ENCODE results near the gene GLB1L3.

Gene GLB1L3

DNA sequence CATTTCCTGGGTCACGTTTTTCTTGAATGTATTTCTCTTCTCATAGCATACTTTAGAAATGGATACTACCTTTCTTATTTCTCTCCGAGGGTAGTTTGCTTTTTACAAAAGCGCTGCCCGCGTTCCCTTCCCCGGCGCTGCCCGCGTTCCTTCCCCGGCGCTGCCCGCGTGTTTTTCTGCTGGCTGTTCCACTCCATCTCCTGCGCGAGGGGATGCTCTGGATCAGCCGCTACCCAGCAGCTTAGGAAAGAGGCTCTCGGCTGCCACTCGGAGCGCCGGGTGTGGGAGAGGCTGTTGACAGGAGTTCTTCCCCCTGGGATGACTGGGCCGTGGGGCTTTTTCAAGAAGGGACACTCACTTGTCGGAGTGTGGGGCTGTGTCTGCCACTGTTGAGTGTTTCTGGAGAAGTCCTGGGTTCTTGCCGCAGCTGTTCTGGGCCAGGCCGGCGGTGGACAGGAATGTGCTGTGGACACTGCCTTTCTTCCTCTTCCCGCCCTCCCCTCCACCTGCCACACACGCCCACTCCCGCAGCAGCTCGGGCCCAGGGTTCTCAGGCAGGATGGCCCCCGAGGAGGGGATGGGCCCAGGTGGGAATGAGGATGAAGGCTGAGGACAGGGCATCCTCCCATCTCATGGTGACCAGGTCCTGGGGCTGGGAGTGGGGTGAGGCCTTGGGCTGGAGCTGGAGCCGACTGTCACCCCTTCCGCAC is 86.2 kb downstream of the GLB1L3 start:
- no peak for DNase-seq (ENCODE audit: low read depth in 2 of 2)

DNA sequence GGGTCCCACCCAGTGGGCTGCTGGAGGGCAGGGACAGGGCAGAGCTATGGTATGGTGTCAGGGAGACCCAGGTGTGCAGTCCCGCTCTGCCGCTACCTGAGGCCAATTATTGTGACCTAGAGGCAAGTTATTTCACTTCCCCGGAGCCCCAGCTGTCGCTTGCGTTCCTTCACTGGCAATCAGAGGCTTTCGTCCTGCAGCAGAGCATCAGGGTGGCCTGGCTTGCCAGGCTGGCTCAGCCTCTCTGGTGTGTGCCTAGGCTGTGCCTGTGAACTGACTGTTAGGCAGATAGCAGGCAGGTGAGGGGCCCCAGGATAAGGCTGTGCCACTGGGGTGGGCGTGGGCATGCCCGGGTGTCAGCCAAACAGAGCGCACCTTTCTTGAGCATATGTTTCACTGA is 87.0 kb downstream of the GLB1L3 start:
- no peak for DNase-seq (ENCODE audit: low read depth in 2 of 2)

DNA sequence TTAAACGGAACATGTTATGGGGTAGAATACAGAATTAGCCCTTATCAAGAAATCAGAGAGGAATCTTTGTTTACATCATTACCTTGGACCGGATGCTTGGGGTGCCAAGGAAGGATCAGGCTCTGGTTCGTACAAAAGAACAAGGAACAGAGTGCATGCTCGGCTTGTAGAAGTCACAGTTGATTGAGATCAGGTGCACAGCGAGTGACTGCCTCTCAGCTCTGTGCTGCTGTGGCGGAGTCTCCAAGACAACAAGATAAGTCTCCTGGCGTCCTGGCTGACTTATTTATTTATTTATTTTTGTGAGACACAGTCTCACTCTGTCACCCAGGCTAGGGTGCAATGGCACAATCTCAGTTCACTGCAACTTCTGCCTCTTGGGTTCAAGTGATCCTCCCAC is 87.4 kb downstream of the GLB1L3 start:
- no peak for DNase-seq (ENCODE audit: low read depth in 2 of 2)

DNA sequence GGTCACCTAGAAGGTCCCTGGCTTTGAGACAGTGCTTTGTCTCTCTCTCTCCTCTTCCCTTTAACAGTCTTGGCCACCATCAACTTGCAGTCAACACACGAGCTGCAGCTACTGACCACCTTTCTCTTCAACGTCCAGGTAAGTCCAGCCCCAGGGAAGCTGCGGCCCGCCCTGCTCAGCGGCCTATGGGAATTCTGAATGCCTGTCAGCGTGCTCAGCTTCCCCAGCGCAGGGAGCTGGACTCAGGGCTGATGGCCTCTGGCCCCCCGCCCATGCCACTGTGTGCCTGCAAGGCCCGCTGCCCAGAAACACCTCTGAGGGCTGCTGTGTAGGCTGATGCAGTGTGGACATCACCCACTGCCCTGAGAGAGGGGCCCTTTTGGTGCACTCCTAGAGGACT is 88.1 kb downstream of the GLB1L3 start:
- no peak for DNase-seq (ENCODE audit: low read depth in 2 of 2)

DNA sequence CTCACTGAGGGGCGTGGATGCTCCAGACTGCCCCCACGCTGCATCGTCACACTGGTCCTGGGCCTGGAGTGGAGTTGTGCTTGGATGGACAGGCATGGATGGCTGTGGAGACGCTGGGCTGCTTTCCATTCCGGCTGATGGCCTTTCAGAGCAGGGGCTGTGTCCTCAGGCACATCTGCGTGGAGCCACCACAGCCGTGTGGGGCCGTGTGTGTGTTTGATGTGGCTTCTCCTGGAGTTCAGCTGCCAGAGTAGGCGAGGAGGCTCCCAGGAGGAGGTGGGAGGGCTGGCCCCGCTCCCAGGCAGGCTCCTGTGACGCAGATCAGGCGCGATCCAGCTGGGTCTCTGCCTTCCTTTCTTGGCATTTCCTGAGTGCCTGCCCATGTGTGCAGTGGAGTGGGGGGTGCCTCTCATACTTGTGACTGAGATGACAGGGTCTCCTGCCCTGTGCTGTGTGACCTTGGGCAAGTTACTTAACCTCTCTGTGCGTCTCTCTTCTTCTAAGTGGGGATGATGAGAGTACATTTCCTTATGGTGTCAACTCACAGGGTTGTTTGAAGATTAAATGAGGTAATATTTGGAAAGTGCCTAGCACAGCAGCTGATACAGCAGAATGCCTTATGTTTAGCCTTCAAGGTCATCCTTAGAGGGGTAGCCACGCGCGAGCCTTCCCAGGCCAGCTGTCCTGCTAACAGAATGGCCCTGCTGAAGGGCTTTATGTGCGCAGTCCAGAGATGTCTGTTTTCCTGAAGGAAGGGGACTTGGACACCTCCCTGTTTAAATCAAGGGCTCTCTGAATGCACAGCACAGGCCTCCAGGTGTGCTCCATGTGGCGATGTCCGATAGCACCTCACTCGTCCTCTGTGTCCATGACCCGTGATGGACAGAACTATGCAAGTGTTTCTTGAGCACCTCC is 89.1 kb downstream of the GLB1L3 start:
- no peak for DNase-seq (ENCODE audit: low read depth in 2 of 2)

DNA sequence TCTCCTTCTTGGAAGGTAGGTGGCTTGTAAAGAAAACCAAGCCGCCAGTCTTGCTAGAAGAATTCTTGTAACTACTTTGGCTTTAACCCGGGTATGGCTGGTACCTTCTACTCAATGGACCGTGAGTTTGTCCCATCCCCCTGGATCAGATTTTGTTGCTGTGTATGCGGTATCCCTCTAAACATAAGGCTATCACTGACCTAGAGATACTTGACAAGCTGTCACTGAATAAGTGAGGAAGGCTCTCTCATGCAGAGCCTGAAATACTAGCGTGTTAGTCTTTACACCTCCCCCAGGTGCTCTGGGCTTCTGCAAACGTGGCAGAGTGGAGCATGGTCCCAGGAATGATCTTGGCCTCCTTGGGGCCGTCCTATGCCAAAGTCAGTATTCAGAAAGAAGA is 90.1 kb downstream of the GLB1L3 start:
- DNase-seq (ENCODE audit: low read depth in 2 of 2): no peak

DNA sequence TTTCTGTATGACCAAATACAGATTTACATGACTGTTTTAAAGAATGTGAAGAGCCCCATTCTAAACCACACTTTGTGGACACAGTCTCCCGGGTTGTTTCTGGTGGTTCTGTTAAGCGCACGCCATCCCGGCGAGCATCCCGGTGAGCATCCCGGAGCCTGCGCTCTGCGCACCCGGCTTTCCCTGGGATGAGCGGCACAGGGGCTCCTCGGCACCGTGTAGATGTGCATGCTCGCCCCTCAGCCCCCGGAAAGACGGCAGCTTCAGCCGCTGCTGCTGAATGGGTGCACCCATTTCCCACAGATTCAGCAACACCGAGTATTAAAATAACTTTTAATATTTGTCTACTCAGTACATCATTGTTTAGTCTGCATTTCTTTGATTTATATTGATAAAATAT is 91.6 kb downstream of the GLB1L3 start:
- no peak for DNase-seq (ENCODE audit: low read depth in 2 of 2)
